Stimulated activated CD4-positive, alpha-beta T cell treated with anti-CD3 and anti-CD28 coated beads, Interleukin-12 subunit alpha, Interleukin-12 subunit beta, amount 100 ng/mL, for 24 hours (primary cell): ENCODE results near the gene CIBAR2.

ENCODE experiments used
- DNase-seq, 2 experiments: peaks; one replicate each; pipeline ENCODE4 v3.0.0-alpha.2; 2020; ENCODE audit warnings: low read depth in 2 of 2

Gene CIBAR2

DNA sequence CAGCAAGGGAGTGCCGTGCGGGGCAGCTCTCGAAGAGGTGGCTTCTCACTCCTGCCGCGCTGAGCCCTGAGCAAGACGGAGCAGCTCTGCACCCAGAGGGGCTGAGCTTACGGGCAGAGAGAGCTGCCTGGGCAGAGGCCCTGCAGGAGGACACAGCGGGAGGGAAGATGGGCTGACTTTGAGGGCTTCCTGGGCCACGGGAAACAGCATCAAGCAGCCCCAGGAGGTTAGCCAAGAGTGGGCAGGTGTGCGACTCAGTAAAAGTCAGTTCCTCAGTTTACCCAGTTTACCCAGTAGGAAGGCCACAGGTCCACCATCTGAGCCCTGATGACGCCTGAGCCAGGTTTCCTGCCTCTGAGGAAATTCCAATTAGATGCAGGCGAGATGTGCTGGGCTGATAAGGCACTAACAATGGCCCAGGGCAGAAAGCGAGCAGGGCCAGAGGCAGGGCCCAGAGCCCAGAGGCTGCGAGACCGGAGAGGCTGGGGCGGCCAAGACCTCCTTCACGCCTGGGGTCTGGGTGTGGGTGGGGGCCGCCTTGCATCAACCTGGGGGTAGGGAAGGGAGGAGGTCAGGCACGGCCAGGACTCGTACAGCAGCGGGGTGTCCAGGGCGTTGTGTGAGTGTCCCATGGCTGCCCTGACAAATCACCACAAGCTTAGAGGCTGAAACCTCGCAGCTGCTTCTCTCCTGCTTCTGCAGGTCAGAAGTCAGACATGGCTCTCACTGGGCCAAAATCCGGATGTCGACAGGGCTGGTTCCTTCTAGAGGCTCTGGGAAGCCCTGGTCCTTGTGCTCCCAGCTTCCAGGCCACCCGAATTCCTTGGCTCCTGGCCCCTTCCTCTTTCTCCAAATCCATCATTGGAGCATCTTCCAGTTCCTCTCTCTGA, 32.0 kb upstream of the CIBAR2 start:
- DNase-seq, result no peak

DNA sequence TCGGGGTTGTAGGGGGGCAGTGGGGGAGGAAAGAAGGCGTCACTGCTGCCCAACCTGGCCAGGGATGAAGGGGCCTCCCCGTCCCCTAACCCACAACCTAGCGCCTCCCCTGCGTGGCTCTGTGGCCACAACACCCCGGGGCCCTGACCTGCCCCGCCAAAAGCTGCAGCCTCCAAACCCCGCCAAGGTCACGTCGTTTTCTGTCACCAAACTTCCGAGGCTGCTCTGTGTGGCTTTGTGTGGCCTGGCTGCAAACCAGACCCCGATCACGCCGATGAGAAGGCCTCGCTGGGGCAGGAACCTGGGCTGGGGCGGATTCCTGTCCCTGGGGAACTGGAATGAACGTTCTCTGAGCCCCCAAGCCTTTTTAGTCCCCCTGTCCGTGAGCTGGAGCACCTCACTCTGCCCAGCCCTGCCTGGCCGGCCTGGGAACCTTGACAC, 30.5 kb upstream of the CIBAR2 start:
- no peak for DNase-seq

DNA sequence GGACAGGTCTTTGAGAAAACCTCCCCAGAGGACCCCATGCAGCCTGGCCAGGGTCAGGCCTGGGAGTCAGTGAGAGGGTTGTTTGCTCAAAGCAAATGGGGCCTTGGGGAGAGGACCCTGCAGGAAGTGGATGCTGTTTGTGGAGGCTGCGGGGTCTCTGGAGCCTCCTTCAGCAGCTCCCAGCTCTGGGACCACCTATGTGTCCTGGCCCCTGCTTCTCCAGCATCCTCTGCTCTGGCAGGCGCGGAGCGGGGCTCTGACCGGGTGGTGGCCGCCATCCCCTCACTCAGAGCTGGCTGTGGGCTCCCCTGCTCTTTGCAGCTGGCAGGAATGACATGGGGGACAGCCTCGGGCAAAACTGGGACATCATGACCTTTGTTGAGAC, 29.8 kb upstream of the CIBAR2 start:
- no peak for DNase-seq

DNA sequence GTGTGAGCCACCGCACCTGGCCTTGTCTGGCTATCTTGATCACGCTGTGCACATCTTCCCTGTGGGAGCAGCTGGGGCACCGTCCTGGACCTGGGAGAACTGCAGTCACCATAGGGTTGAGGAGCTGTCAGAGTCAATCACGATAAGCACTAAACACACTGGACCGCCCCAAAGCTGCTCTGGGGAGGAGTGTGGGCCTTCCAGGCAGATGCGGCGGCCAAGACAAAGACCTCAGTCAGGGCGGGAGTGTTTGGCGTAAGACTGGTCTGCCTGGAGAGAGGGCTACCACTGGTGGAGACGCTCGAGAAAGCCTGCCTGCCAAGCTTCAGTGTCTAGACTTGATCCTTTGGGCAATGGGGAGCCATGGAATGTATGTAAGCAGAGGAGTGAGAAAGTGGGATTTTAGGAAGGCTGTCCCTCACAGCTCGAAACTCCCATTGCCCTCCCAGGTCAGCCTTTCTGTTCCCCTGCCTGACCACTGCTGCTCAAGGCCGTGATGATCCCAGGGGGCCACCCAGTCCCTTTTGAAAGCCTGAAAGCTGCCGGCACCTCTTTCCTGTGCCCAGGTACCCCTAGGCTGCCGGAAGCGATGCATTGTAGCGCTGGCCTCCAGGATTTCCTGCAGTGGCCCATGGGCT, 29.3 kb upstream of the CIBAR2 start:
- no peak for DNase-seq

DNA sequence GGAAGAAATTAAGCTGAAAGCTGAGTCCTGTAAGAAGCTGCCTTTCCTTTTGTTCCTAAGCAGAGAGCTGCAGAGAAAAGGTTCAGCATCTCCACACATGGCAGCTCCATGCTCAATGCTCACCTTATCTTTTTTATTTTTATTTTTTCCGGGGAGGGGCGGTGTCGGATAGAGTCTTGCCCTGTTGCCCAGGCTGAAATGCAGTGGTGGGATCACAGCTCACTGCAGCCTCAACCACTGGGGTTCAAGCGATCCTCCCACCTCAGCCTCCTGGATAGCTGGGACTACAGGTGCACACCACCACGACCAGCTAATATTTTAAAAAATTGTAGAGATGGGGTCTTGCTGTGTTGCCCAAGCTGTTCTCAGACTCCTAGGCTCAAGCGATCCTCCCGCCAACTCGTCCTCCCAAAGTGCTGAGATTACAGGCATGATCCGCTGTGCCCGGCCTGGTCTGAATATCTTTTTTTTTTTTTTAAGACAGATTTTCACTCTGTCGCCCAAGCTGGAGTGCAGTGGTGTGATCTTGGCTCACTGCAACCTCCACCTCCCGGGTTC, 28.3 kb upstream of the CIBAR2 start:
- no peak for DNase-seq

DNA sequence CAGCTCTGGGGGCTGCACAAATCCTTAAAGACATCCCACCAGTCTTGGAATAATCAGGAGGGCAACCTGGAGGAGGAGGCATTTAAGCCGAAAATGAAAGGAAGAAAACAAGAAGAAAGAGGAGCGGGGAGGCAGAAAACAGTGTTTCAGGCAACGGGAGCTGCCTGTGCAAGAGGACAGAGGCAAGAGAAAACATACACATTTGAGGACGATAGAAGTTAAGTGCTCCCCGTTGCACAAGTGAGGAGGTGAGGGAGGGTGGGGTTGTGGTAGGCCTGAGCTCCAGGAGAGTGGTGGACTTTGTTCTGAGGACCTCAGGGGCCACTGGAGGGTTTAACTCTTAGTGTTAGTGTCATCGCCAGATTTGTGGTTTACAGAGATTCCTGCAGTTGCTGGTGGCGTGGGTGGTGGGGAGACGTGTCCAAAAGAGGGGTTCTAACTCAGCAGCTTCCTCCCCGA, 27.6 kb upstream of the CIBAR2 start:
- DNase-seq, result no peak

DNA sequence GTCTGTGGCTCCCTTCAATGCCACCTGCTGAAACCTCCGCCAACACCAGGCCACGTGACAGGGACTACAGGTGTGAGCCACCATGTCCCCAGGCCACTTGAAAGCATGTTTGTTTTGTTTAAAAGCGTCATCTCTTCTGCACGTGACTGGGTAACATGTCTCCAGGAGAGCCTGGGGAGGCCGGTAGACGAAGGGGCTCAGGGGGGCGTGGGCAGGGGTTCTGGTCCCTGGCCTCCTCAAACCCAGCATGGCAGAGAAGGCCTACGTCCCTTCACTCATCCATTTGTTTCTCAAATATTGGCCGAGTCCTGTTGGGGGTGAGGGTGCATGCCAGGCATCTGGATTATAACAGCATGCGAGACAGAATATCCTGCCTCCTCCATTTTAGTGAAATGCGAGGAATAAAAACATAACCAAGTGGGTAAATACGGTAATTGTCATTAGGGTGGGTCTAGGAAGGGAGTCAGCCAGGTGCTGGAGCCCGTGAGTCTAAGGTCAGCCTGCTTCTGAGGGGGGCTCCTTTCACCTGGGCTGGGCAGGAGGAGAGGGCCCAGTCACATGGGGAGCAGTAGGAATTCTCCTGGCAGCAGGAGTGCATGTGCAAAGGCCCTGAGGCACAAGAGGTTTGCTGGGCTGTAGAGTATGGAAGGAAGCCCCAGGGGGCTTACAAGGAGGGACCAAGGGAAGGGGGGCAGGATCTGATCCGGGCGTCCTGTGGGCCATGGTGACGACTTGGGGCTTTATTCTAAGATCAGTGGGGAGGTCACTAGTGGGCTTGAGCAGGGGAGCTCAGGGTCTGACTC, 26.8 kb upstream of the CIBAR2 start:
- DNase-seq, result no peak

DNA sequence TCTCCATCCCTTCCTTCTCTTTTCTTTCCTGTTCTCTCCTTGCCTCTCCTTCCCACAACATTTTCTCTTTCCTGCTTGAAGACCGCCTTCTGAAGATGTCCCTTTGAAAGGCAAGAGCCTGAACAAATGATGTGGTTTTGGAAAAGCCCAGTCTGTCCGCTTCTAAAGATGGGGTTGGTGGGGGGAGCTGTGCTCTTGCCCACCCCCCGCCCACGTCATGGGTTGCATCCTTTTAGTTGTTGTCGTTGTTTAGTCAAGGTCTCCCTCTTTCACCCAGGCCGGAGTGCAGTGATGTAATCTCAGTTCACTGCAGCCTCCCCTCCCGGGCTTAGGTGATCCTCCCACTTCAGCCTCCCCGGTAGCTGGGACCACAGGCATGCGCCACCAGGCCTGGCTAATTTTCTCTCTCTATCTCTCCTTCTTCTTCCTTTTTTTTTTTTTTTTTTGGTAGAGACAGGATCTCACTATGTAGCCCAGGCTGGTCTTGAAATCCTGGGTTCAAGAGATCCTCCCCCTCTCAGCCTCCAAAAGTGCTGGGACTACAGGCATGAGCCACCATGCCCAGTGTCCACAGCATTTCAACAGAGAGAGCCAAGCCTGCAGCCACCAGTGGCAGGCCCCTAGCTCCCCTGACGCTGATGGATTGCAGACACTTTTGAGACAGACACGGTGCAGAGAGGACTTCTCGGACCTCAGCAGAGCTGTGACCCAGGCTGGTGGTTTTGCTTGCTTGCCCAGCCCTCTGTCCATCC, 26.0 kb upstream of the CIBAR2 start:
- no peak for DNase-seq

DNA sequence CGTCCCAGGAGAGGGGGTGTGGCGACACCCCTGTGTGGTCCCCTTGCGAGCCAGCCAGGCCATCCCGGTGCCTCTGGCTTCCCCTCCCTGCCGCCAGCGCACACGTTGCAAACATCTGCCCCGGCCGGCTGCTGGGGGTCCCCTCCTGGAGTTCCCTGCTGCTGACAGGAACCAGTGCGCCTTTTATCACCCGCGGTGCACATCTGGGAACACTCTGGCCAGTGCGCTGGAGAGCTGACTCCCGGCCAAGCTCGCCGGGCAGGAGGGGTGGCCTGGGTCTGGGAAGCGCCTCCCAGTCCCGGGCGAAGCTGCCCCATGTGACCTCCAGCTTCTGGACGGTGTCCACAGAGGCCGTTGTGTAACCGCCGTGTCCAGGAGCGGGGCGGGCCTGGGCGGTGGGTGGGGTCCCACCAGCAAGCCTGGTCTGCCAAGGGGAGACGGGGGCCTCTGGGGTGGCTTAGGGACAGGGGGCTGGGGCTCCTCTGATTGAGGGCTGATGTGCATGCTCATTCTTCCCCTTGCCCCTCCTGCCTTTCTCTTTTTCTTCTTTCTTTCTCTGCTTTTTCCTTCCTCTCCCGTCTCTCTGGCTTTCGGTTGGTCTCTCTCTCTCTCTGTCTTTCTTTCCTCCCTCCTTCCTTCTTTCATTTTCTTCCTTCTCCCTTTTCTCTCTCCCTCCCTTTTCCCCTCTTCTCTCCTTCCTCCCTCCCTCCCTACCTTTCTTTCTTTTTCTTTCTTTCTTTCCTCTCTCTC, 25.2 kb upstream of the CIBAR2 start:
- DNase-seq, result no peak

DNA sequence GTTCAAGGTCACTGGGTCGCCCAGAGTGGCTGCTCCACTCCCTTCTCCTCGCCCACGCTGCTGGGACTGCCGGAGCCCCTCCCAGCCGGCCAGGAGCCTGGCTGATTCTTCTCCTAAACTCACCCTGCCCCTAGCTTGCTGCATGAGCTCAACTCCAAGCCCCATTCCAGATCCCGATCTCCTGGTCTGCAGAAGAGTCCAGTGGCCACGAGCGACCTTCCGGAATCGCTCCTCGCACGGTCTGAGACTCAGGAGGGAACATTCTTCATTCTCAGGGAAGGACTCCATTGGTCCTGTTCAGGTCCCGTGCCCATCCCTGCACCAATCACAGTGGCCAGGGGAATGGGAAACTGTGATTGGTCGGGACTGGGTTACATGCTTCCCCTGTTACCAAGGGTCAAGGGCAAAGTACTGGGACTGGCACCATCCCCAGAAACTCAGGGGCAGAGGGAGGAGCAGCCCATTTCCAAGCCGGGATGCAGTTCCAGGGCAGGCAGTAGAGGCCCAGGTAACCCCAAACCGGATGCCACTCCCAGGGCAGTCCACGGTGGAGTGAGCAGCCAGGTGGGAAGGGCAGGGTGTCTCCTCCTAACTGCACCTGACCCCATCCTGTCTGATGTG, 24.5 kb upstream of the CIBAR2 start:
- no peak for DNase-seq

DNA sequence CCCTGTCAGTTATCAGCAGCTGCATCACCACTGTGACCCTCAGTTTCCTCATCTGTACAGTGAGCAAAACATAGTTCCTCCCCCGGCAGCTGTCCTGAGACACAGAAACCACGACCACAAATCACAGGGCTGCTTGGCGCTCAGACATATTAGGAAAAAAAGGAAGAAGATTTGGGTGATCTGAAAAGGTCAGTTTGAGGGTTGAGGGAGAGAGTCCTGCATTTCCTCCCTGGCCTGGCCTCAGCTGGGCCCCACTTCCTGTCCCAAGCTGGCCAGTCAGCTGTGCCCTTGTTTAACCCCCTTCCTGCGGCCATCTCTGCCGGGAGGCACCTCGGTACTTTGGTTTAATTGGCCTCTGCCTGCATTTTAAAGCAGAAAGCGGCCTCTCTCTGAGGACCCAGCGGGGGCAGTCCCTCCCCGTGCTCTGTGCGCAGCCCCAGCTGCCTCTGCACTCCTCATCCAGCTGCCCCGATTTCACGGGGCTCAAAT, 24.0 kb upstream of the CIBAR2 start:
- DNase-seq, result no peak

DNA sequence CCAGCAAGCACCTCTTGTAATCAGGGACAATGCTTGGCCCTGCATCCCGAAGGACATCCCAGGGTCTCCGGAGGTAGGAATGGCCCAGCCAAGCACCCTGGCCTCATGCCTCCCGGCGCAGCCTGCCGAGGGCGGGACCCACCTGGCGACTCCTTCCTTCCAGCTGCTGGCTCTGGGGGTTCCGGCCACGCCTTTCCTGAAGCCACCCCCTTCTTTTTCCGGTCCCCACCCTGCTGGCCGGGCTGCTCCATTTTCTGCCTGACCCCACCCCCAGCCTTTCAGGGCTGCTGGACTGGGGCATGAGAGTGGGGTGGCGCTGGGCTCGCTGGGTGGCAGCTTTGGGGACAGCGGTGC, 22.5 kb upstream of the CIBAR2 start:
- no peak for DNase-seq

DNA sequence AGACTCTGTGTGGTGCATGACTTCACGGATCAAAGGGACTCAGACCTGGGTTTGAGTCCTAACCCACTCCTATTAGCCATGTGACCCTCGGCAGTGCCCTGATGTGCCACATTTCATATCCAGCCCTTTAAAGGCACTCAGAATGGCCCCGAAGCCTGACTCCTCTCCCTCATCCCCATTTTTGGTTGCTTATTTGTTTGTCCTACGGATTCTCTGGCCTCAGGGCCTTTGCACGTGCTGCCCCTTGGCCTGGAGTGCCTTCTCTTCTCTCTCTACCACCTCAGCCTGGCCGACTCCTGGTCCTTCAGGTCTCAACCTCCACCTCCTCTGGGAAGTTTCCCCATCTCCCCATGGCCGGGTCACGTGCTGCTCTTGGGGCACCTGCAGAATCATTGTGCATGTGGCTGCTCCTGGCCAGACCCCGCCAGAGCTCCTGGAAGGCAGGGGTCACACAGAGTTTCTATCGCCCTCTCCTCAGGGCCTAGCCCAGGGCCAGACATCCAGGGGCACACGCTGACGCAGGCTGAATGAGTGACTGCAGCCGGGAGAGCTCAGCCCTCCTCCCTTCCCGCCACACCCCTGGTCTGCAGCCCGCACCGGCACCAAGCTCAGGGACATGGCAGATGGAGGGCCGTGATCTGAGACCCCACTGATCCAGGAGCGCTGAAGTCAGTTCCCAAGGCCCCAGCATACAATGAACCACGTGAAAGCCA, 22.0 kb upstream of the CIBAR2 start:
- DNase-seq, result no peak

DNA sequence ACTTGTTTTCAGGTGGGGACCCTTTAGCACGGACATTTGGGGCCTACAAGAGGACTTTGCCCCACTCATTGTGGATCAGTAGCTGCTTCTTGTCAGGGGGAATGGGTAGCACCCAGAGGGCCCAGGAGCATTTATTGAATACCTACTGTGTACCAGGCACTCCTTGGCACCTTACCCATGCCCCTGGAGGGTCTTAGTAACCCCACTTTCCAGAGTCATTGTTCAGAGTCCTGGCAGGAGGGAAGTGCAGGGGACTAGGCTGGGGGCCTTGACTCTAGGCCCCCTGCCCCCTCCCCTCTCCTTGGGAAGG, 21.0 kb upstream of the CIBAR2 start:
- DNase-seq, result no peak

DNA sequence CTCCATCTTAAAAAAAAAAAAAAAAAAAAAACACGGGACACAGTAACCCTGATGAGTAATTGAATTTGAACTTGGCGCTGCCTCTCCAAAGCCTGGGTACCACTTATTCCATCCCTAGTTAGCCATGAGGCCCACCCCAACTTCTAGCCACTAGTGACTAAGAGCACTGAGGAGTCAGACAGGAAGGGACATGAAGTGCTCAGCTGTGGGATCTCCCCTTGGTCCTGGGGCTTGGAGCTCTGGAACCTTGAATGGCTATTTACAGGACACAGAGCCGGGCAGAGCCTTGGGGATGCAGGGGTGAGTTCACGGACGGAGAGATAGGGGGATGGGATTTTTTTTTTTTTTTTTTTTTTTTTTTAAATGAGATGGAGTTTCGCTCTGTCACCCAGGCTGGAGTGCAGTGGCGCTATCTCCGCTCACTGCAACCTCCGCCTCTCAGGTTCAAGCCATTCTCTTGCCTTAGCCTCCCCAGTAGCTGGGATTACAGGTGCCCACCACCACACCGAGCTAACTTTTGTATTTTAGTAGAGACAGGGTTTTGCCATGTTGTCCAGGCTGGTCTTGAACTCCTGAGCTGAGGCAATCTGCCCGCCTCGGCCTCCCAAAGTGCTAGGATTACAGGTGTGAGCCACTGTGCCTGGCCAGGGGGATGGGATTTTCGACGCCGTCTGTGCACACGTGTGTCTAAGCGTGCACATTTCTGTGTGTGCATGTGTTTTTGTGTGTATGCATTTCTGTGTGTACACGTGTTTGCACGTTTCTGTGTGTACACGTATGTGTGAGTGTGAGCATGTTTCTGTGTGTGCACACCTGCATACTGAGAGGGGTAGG, 20.4 kb upstream of the CIBAR2 start:
- DNase-seq, result no peak

DNA sequence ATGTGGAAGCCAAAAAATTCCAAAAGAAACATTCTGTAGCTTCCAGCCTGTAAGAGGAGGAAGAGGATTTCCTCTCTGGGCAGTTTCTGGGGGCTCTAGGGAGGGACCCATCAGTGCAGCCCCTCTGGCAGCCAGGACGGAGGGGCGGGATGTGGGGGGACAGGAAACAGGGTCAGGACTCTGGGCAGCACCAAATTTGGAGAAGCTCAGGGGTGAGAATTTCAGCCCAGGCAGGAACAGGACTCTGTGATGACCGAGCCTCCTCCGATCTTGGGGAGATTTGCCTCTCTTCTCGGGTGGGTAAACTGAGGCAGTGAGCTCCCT, 18.4 kb upstream of the CIBAR2 start:
- no peak for DNase-seq

DNA sequence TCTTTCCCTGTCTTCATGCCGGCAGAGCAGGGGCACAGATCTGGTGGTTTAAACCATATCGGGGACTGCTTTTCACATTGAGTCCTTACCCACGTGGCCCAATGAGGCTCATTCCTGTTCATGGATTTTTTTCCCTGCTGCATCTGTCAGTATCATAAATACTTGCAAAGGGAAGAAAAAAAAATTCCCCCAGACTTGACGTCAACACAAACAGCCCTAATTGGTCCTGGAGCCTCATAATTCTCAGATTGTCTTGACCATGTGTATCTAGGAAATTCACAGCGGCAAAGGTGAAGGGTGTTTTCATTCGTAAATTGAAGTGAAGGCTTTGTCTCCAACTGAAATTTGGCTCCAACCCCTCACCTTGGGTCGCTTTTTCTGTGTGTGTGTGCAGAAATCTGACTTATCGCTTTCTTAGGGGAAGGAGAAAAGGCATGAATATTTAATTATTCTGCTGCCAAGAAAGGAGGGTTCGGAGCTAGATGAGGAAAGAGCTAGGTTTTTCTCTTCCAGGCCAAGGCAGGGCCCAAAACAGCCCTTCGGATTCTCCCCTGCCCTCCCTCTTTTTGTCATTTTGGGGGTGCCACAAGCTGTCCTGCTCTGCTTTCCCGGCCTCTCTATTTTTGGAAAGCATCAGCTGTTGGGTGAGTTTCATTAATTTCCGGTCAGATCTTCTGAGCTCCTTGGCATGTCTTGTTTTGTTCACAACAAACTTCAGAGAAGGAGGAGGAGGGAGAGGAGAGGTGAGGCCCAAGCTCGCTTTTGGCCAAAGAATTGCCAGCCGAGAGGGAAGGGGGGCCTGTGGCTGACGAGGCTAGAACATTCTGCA, 17.8 kb upstream of the CIBAR2 start:
- DNase-seq, result no peak
